Sigmoid colon (tissue), 7 donors: ENCODE data around the gene FHAD1. TPM values are rescaled to one million over a fixed set of nuclear protein-coding genes. Genes with fewer than 3 reads are reported as not detected.
A peak's percentile ranks its signal among the peaks of the same experiment; 100 is the strongest.
"Not testable (repeated sequence)": the region's sequence is repeated elsewhere in the genome, so short reads cannot be mapped to it uniquely, and the experiment has no call there.

ENCODE experiments used
- DNase-seq: peaks from one replicate; pipeline ENCODE4 v3.0.0-alpha.2; 2019
- H3K27ac ChIP-seq, 4 donors: fragments of 200-600 bp; sonication (generic); one replicate each; pipeline ENCODE4 v1.5.1; 2016 to 2019; ENCODE audit warnings: mild to moderate bottlenecking in 1 of 4
- H3K27me3 ChIP-seq, 3 donors: fragments of 200-600 bp; sonication (generic); one replicate each; pipeline ENCODE4 v1.5.1; 2019; ENCODE audit warnings: mild to moderate bottlenecking in 1 of 3
- H3K36me3 ChIP-seq, 4 donors: fragments of 200-600 bp; sonication (generic); one replicate each; pipeline ENCODE4 v1.5.1; 2016 to 2019
- H3K4me1 ChIP-seq, 4 donors: fragments of 200-600 bp; sonication (generic); one replicate each; pipeline ENCODE4 v1.5.1; 2017 to 2019
- H3K4me3 ChIP-seq, 4 donors: fragments of 200-600 bp; sonication (generic); one replicate each; pipeline ENCODE4 v1.5.1; 2017 to 2019; ENCODE audit warnings: mild to moderate bottlenecking in 2 of 4, moderate library complexity in 1 of 4
- H3K9me3 ChIP-seq, 4 donors: fragments of 200-600 bp in 3 of 4; sonication (generic) in 3 of 4; one replicate each; pipeline versions ENCODE4 v1.5.1 to v1.6.1; 2013 to 2019
- EP300 ChIP-seq, 4 donors: sonication (generic); formaldehyde crosslinking; IDR thresholded peaks; one replicate each; pipeline ENCODE4 v1.6.1; 2017; ENCODE audit warnings: antibody characterized with exemption in 4 of 4
- POLR2A ChIP-seq, 2 donors: fragments of 450-650 bp; IDR thresholded peaks; one replicate each; pipeline ENCODE4 v1.6.1; 2016; ENCODE audit warnings: antibody characterized with exemption in 2 of 2, mild to moderate bottlenecking in 2 of 2, moderate library complexity in 2 of 2
- POLR2AphosphoS5 ChIP-seq, 4 donors: sonication (generic); formaldehyde crosslinking; IDR thresholded peaks; one replicate each; pipeline ENCODE4 v1.6.1; 2017; ENCODE audit warnings: antibody characterized with exemption in 4 of 4
- WGBS, 2 donors: extraction: QIAGEN DNeasy Blood & Tissue Kit; methylation state at CpG; one replicate each; pipeline ENCODE4 v1.1.7; 2013; 5-methylcytosine and 5-hydroxymethylcytosine counted together
- intact Hi-C: fragments of 100-400 bp; cut with DNase I; formaldehyde crosslinking; loops from one replicate; pipeline ENCODE4 v1.15.1; 2023
- polyA plus RNA-seq, 3 donors: library from polyadenylated mRNA; stranded (reverse); fragments of 200-250 nt; gene quantifications; one replicate each; pipeline ENCODE4 v1.2.3, GENCODE V29; 2013
- total RNA-seq, 4 donors: library from RNA; depleted of rRNA; stranded (reverse); fragments of >200 nt; gene quantifications; one replicate each; pipeline ENCODE4 v1.1.0, GENCODE V29; 2016
- TF ChIP-seq, protein P1 (sequence below), 4 experiments: fragments of 450-650 bp in 3 of 4; fragments of 200-600 bp in 1 of 4; IDR thresholded peaks; one replicate each; pipeline ENCODE4 v1.5.1; 2016 to 2019; ENCODE audit warnings: antibody characterized with exemption in 4 of 4, mild to moderate bottlenecking in 3 of 4, moderate library complexity in 2 of 4
- donor health status: healthy with polysubstance abuse.
- donor health status: Bipolar disorder and iron deficiency.
- donor health status: healthy.

FHAD1 gene
- total and polyA plus RNA-seq, 7 donors = 0.27 to 1.8 (median 0.92) TPM; not detected in 2

DNA sequence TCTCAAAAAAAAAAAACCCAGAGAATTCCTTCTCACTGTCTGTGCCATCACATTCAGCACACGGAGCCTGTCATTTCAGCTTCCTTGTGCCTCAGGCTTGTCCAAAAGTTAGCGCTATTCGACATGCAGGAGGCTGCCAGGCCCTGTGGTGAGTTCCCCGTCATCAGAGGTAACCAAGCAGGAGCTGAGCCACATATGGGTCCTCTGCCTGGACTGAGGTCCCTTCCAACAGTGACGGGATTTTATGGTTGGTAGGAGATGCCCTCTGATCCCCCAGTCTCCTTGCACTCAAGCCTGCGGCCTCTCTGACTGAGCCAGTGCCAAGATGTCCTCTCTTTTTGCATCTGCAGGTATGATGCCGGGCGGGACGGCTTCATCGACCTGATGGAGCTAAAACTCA, 178.5 kb downstream of the FHAD1 start:
- DNase-seq = no peak
- H3K9me3 ChIP-seq = no peaks in the 10 kb centered on the region
- H3K4me1 ChIP-seq = peaks cover 0 to 43% (median 35%) of the 10 kb centered on the region in 4 donors
- H3K27ac ChIP-seq = no peak overlapping the region
- H3K4me3 ChIP-seq = no peak overlapping the region
- TF ChIP-seq POLR2A (IDR thresholded peaks at IDR 0.05) (no peak), EP300 (IDR thresholded peaks at IDR 0.05) (no peak)
- TF ChIP-seq, protein P1, sequence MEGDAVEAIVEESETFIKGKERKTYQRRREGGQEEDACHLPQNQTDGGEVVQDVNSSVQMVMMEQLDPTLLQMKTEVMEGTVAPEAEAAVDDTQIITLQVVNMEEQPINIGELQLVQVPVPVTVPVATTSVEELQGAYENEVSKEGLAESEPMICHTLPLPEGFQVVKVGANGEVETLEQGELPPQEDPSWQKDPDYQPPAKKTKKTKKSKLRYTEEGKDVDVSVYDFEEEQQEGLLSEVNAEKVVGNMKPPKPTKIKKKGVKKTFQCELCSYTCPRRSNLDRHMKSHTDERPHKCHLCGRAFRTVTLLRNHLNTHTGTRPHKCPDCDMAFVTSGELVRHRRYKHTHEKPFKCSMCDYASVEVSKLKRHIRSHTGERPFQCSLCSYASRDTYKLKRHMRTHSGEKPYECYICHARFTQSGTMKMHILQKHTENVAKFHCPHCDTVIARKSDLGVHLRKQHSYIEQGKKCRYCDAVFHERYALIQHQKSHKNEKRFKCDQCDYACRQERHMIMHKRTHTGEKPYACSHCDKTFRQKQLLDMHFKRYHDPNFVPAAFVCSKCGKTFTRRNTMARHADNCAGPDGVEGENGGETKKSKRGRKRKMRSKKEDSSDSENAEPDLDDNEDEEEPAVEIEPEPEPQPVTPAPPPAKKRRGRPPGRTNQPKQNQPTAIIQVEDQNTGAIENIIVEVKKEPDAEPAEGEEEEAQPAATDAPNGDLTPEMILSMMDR (IDR thresholded peaks at IDR 0.05) = no peak
- H3K36me3 ChIP-seq = peaks cover 0 to 12% (median 2%) of the 10 kb centered on the region in 4 donors
- no peaks in the 10 kb centered on the region for H3K27me3 ChIP-seq
- WGBS, 2 donors = 59 to 89% methylated on average over 10 of the region's 10 CpGs
- intact Hi-C loops = loop anchor here (5.0 to 10.0 kb wide), 2 partner anchors 83 to 271 kb away; partner anchors contain the start of gene TMEM51

DNA sequence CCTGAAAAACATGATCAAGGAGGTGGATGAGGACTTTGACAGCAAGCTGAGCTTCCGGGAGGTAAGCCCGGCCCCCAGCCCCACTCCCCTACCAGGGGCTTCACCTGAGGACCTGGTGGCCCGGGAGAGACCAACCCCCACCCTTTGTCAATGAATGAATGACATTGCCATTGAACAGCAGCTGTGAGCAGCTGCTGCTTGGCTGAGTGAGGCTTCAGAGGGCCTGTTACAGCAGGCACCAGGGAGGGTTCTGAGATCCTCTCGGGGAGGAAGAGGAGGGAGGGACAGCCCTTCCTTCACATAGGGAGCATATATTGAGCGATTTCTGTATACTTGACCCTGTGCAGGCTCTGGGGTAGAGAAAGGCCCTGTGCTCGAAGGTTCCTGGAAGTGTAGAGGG, 178.9 kb downstream of the FHAD1 start:
- no peaks in the 10 kb centered on the region for H3K27me3 ChIP-seq
- WGBS, 2 donors = 38 to 69% methylated on average over 6 of the region's 6 CpGs
- TF ChIP-seq EP300 (IDR thresholded peaks at IDR 0.05) = no peak
- TF ChIP-seq, protein P1 (IDR thresholded peaks at IDR 0.05) = no peak
- TF ChIP-seq POLR2A (IDR thresholded peaks at IDR 0.05) = no peak
- TF ChIP-seq POLR2AphosphoS5 (IDR thresholded peaks at IDR 0.05) = no peak
- no peak overlapping the region for H3K4me3 ChIP-seq
- intact Hi-C loops = loop anchor here (5.0 to 10.0 kb wide), 2 partner anchors 84 to 271 kb away; partner anchors contain the start of gene TMEM51
- no peaks in the 10 kb centered on the region for H3K9me3 ChIP-seq
- H3K4me1 ChIP-seq = peaks cover 0 to 42% (median 33%) of the 10 kb centered on the region in 4 donors
- H3K36me3 ChIP-seq = peaks cover 0 to 12% (median 2%) of the 10 kb centered on the region in 4 donors
- peak overlapping the region in 3 of 4 donors; percentile 77 to 81 (median 78) for H3K27ac ChIP-seq
- DNase-seq = no peak

DNA sequence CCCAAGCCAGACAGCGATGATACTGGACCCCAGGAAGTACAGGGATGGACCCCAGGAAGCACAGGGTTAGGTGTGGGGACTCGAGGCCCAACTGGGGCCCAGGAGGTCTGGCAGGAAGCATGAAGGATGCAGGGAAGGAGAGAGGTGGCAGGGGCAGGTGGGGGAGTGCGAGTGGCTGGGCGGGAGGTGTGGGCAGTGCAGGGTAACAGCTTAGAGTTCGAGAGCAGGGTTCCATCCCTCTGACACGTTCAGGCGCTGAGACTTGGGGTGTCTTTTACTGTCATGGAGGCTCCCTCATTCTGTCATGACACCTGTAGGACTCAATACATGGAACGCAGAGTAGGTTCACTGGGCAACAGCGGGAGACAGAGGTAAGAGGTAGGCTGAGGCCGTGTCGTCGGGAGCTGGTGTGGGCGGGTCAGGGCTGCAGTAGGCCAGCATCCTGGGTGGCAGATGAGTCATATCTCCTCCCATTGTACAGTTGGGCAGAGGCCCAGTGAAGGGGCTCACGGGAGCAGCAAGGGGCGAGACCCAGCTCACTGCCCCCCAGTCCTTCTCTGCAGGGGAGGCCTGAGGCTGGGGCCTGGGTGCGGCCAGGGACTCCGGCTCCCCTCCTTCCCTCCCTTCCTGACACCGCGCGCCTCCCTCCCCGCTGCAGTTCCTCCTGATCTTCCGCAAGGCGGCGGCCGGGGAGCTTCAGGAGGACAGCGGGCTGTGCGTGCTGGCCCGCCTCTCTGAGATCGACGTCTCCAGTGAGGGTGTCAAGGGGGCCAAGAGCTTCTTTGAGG, 179.7 kb downstream of the FHAD1 start:
- Histone ChIP-seq H3K27me3 (no peaks in the 10 kb centered on the region), H3K36me3 (peaks cover 0 to 12% (median 2%) of the 10 kb centered on the region in 4 donors), H3K4me3 (peak overlapping the region in 3 of 4 donors; percentile 14 to 35 (median 31)), H3K27ac (peak overlapping the region; percentile 63 to 81 (median 78)), H3K9me3 (no peaks in the 10 kb centered on the region), H3K4me1 (peaks cover 0 to 41% (median 30%) of the 10 kb centered on the region in 4 donors)
- TF ChIP-seq POLR2A (IDR thresholded peaks at IDR 0.05) = no peak
- TF ChIP-seq, protein P1 (IDR thresholded peaks at IDR 0.05) = peak; percentile 61 to 83 (median 74)
- DNase-seq = peak; percentile 84
- 26 to 61% methylated on average over 30 of the region's 30 CpGs for WGBS, 2 donors
- intact Hi-C loops = loop anchor here (1.0 to 10.0 kb wide), 3 partner anchors 84 to 272 kb away; partner anchors contain the start of gene TMEM51

DNA sequence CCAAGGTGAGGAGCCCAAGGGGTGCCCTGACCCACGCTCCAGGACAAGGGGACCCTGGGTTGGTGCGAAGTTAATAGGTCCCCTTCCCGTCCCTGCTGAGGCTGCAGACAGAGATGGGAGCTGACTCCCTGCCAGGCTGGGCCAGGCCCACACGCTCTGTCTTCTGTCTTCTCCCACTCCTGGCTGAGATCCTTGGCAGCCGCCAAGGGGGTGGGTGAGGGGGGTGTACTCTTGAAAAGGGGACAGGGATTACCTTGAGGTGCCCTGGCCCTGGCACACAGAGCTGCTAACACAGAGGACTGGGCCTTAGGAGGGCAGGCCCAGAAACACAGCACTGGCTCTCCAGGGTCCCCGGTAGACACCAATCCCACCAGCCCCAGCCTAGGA, 180.2 kb downstream of the FHAD1 start:
- Histone ChIP-seq H3K9me3 (no peaks in the 10 kb centered on the region), H3K4me3 (peak overlapping the region in 3 of 4 donors; percentile 14 to 35 (median 31)), H3K27me3 (no peaks in the 10 kb centered on the region), H3K36me3 (peaks cover 0 to 12% (median 2%) of the 10 kb centered on the region in 4 donors), H3K27ac (peak overlapping the region; percentile 63 to 81 (median 78)), H3K4me1 (peaks cover 0 to 42% (median 32%) of the 10 kb centered on the region in 4 donors)
- 36 to 68% methylated on average over 6 of the region's 6 CpGs for WGBS, 2 donors
- intact Hi-C loops = loop anchor here (1.0 to 10.0 kb wide), 3 partner anchors 85 to 272 kb away; partner anchors contain the start of gene TMEM51
- TF ChIP-seq EP300 (IDR thresholded peaks at IDR 0.05) (no peak), POLR2AphosphoS5 (IDR thresholded peaks at IDR 0.05) (peak; percentile 19 to 86 (median 60))
- TF ChIP-seq, protein P1 (IDR thresholded peaks at IDR 0.05) = peak in 1 of 4 experiments; percentile 7
- DNase-seq = peak; percentile 85

DNA sequence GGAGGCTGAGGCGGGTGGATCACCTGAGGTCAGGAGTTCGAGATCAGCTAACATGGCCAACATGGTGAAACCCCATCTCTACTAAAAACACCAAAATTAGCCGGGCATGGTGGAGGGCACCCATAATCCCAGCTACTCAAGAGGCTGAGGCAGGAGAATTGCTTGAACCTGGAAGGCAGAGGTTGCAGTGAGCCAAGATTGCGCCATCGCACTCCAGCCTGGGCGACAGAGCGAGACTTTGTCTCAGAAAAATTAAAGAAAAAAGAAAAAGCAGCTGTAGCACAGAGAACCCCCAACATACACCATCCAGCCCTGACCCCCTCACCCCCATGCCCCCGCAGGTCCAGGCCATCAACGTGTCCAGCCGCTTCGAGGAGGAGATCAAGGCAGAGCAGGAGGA, 181.2 kb downstream of the FHAD1 start:
- H3K9me3 ChIP-seq, H3K27me3 ChIP-seq, DNase-seq, H3K4me3 ChIP-seq: not testable (repeated sequence)
- intact Hi-C loops = loop anchor here (5.0 to 10.0 kb wide), 2 partner anchors 86 to 273 kb away; partner anchors contain the start of gene TMEM51
- Histone ChIP-seq H3K36me3 (peaks cover 0 to 12% (median 2%) of the 10 kb centered on the region in 4 donors), H3K4me1 (peaks cover 0 to 51% (median 31%) of the 10 kb centered on the region in 4 donors), H3K27ac (peak overlapping the region in 3 of 4 donors; percentile 77 to 81 (median 78))
- WGBS, 2 donors = 88 to 94% methylated on average over 11 of the region's 11 CpGs
